ENCODE results near the gene AGPAT4. TPM values are rescaled to one million over a fixed set of nuclear protein-coding genes. Genes with fewer than 3 reads are reported as not detected.

The AGPAT4 gene
- total and polyA plus RNA-seq, 2 of the 4 experiments (the other 2 are of a cell fraction) = 3.6 to 3.8 TPM

DNA sequence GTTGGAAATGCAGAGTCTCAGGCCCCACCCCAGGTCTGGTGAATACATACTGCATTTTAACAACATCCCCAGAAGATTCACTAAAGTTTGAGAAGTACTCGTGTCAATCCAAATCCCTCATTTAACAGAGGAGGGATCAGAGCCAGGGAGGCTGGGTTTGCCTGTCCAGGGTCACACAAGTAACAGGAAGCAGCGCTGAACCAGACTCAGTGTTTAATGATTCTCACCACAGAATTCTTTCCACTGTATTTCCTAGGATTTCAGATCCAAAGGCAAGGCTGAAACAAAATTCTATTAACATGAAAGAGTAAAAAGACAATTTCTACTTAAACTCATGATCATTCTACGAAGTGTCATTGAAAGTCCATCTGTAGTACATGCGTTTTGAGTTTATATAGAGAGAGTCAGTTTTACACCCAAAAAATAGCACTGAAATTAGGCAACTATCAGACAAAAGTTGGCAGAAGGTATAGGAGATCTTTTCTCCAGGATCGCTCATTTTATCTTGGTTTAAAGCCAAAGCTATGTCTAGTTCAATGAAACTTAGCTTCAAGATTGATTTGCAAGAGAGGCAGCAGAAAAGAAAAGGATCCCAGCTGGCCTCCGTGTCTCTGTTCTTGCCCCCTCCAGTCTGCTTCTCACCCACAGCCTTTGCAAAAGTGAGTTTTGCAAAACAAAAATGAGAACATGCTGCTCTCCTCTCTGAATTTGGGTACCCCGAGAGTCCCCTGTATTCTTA is 6.0 kb upstream of the AGPAT4 start:
- Histone ChIP-seq H4K8ac (ENCODE audit: low read depth in 2 of 2, low read length in 2 of 2) (no peak overlapping the region), H3K9me1 (ENCODE audit: insufficient read depth, low read length) (no peaks in the 10 kb centered on the region), H4K5ac (ENCODE audit: low read depth, low read length) (no peak overlapping the region), H4K20me1 (ENCODE audit: insufficient read depth, low read length) (no peaks in the 10 kb centered on the region), H2AK5ac (ENCODE audit: low read depth, low read length) (no peak overlapping the region), H2BK20ac (ENCODE audit: low read depth, low read length) (no peak overlapping the region), H3K27ac (ENCODE audit: insufficient read depth, low read length) (no peak overlapping the region; the same call in 1 of the 2 replicates), H3K56ac (ENCODE audit: extremely low read depth, insufficient read depth, low read length) (no peak overlapping the region), H3K27me3 (ENCODE audit: control insufficient read depth, insufficient read depth, low read length) (no peaks in the 10 kb centered on the region), H2BK15ac (ENCODE audit: low read depth, low read length) (no peak overlapping the region), H3K9ac (ENCODE audit: low read depth, low read length) (no peak overlapping the region), H3K14ac (replicated peaks; ENCODE audit: low read depth, low read length) (no peak overlapping the region), H3K79me1 (ENCODE audit: low read depth in 1 of 2, low read length in 2 of 2) (no peaks in the 10 kb centered on the region), H3K4ac (ENCODE audit: low read depth, low read length) (no peak overlapping the region), H3K9me3 (ENCODE audit: control insufficient read depth, insufficient read depth, low read length) (peaks cover 2% of the 10 kb centered on the region; the same call in 1 of the 2 replicates), H2AK9ac (replicated peaks; ENCODE audit: low read depth, low read length, poor library complexity) (no peak overlapping the region), H3K4me2 (ENCODE audit: low read depth, low read length) (no peak overlapping the region), H2BK120ac (ENCODE audit: low read depth, low read length) (no peak overlapping the region), H3K4me3 (ENCODE audit: insufficient read depth, low read depth, low read length) (no peak overlapping the region), H4K91ac (ENCODE audit: insufficient read depth, low read depth, low read length) (no peak overlapping the region), H2AFZ (replicated peaks; ENCODE audit: low read length, poor library complexity) (no peak overlapping the region), H3K36me3 (ENCODE audit: control insufficient read depth, insufficient read depth, low read length) (no peaks in the 10 kb centered on the region), H3K18ac (ENCODE audit: low read depth, low read length) (no peak overlapping the region), H2BK5ac (ENCODE audit: low read depth, low read length, poor library complexity, severe bottlenecking) (no peak overlapping the region), H3K4me1 (ENCODE audit: control insufficient read depth, insufficient read depth, low read length) (no peaks in the 10 kb centered on the region; the same call in 1 of the 2 replicates), H3K23ac (ENCODE audit: low read depth, low read length) (no peak overlapping the region)
- ChIA-PET CTCF (no interaction called here), POLR2A (ENCODE audit: unreplicated experiment) (no interaction called here)
- BruUV-seq (replicated peaks) = no TSS peak
- TF ChIP-seq SMC3 (IDR thresholded peaks at IDR 0.05; ENCODE audit: low read depth, low read length) (no peak), MAFK (IDR thresholded peaks at IDR 0.05; ENCODE audit: low read depth, low read length) (no peak), POLR2A (IDR thresholded peaks at IDR 0.05; ENCODE audit: low read depth, low read length) (no peak), MAZ (IDR thresholded peaks at IDR 0.05; ENCODE audit: borderline replicate concordance, low read depth, low read length) (no peak), RAD21 (IDR thresholded peaks at IDR 0.05; ENCODE audit: low read length) (no peak), FOS (IDR thresholded peaks at IDR 0.05; ENCODE audit: low read depth, low read length) (no peak), RCOR1 (IDR thresholded peaks at IDR 0.05; ENCODE audit: insufficient replicate concordance, low read length) (no peak)
- TF ChIP-seq, protein P1, sequence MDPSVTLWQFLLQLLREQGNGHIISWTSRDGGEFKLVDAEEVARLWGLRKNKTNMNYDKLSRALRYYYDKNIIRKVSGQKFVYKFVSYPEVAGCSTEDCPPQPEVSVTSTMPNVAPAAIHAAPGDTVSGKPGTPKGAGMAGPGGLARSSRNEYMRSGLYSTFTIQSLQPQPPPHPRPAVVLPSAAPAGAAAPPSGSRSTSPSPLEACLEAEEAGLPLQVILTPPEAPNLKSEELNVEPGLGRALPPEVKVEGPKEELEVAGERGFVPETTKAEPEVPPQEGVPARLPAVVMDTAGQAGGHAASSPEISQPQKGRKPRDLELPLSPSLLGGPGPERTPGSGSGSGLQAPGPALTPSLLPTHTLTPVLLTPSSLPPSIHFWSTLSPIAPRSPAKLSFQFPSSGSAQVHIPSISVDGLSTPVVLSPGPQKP (IDR thresholded peaks at IDR 0.05; ENCODE audit: borderline replicate concordance, low read depth, low read length) = no peak
- TF ChIP-seq, protein P2, sequence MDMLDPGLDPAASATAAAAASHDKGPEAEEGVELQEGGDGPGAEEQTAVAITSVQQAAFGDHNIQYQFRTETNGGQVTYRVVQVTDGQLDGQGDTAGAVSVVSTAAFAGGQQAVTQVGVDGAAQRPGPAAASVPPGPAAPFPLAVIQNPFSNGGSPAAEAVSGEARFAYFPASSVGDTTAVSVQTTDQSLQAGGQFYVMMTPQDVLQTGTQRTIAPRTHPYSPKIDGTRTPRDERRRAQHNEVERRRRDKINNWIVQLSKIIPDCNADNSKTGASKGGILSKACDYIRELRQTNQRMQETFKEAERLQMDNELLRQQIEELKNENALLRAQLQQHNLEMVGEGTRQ (IDR thresholded peaks at IDR 0.05; ENCODE audit: low read depth, low read length) = no peak
- ATAC-seq (ENCODE audit: low read depth) = no peak
- whole genome bisulfite sequencing, 2 experiments (ENCODE audit: extremely low coverage in 2 of 2, insufficient read length in 1 of 2) = no CpG with 5 or more reads among the region's 7 CpGs
- in situ Hi-C loops (cut with MboI; ENCODE audit: low sequenced_read_pairs) = loop anchor here (10.0 kb wide), 1 partner anchor 115 kb away; no protein-coding TSS in a partner anchor
- dilution Hi-C loops (cut with HindIII; ENCODE audit: low sequenced_read_pairs, unreplicated experiment) = no loop called here
- intact Hi-C loops (cut with micrococcal nuclease) = no loop called here
- DNase-seq = no peak
